ENCODE data around the gene PPIB.
"Not testable (repeated sequence)": the region's sequence is repeated elsewhere in the genome, so short reads cannot be mapped to it uniquely, and the experiment has no call there.

Gene PPIB

DNA sequence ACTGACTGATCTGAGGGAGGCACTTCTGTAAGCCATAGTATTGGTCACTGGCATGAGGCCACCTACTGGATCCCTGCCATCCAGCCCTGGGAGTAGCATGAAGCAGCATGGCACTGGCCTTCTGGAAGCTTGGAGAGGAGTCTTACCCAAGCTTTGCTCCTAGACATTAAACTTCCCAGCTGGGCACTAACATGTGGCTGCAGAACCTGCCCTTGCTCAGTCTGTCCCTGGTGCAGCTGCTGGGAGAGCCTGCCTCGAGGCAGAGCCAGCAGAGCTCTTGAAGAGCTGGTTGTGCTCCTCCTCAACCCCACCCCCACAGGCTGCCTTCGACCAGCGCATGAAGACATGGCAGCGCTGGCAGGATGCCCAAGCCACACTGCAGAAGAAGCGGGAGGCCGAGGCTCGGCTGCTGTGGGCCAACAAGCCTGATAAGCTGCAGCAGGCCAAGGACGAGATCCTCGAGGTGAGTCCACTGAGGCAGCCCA is 28.4 kb downstream of the PPIB start:
- H3K27ac Mint-ChIP-seq: no peak overlapping the region

DNA sequence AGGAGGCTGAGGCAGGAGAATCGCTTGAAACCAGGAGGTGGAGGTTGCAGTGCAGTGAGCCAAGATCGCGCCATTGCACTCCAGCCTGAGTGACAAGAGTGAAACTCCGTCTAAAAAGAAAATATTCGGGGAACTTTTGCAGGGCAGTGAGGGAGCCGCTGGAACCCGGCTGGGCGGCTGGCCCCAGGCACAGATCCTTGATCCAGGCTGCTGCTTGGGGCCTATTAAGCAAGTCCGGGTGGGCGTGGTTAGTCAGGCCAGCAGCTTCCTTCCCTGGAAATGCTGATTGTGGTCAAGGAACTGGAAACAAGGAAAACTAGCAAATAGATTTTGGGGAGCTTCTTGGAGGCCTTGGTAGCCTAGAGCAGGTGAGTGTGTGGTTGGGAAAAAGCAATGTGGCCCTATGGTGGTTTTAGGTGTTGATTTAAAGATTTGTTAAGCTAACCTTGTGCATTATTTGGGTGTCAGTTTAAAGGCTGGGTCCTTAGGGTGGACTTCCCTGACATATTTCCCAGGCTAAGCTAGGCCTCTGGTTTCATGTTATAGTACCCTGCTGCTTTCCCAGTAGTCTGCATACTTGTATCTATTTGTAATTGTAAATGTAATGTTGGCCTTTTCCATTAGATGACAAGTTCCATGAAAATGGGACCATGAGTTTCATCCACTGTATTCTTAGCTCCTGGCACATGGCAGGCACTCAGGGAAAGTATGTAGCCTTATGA is 29.0 kb downstream of the PPIB start:
- Mint-ChIP-seq H3K27ac (no peak overlapping the region), H3K9me3 (no peaks in the 10 kb centered on the region), H3K36me3 (peaks cover 100% of the 10 kb centered on the region), H3K4me1 (no peaks in the 10 kb centered on the region), H3K4me3 (no peak overlapping the region)
- no peak for DNase-seq (ENCODE audit: low spot score in 2 of 2)
- ATAC-seq: no peak

More for the DNA sequence above, 28.4 kb downstream of the PPIB start:
- Mint-ChIP-seq H3K9me3 (no peaks in the 10 kb centered on the region), H3K4me1 (no peaks in the 10 kb centered on the region), H3K36me3 (peaks cover 96% of the 10 kb centered on the region), H3K4me3 (no peak overlapping the region)
- ATAC-seq (no peak), DNase-seq (ENCODE audit: low spot score in 2 of 2) (no peak)

DNA sequence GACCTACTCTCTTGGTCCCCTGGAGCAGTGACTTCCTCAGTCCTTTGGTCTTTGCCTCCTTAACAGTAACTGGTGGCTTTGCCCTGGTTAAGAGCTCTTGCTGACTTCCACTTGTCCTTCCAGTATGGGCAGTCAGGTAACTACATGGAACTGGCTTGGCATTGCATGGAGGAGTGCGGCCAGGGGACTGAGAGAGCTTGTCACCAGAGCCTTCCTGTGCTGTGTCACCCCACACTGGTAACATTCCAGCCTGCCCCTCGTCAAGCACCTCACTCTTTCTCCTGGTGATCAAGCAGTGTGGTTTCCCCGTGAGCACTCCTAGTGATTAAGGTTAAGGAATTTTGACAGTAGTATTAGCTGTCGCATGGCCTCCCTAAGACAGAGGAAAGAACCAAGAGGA is 30.6 kb downstream of the PPIB start:
- no peak overlapping the region for H3K27ac Mint-ChIP-seq
- H3K9me3 Mint-ChIP-seq: no peaks in the 10 kb centered on the region
- no peaks in the 10 kb centered on the region for H3K4me1 Mint-ChIP-seq
- no peak overlapping the region for H3K4me3 Mint-ChIP-seq
- no peak for DNase-seq (ENCODE audit: low spot score in 2 of 2)
- ATAC-seq: no peak
- peaks cover 100% of the 10 kb centered on the region for H3K36me3 Mint-ChIP-seq

DNA sequence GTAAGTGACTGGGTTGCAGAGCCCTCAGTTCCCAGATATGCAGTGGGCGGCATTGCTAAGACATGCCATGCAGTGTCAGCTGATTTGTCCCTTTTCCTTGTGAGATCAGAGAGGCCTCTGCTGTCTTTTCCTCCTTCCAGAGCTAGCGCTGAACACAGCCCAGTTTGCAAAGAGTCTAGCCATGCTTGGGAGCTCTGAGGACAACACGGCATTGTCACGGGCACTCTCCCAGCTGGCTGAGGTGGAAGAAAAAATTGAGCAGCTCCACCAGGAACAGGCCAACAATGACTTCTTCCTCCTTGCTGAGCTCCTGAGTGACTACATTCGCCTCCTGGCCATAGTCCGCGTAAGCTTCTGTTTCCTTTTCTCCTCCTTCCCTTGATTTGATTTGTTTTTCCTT is 31.3 kb downstream of the PPIB start:
- Mint-ChIP-seq H3K36me3 (peaks cover 100% of the 10 kb centered on the region), H3K27ac (no peak overlapping the region), H3K9me3 (no peaks in the 10 kb centered on the region), H3K4me3 (no peak overlapping the region), H3K4me1 (no peaks in the 10 kb centered on the region)
- no peak for ATAC-seq
- DNase-seq (ENCODE audit: low spot score in 2 of 2): no peak

DNA sequence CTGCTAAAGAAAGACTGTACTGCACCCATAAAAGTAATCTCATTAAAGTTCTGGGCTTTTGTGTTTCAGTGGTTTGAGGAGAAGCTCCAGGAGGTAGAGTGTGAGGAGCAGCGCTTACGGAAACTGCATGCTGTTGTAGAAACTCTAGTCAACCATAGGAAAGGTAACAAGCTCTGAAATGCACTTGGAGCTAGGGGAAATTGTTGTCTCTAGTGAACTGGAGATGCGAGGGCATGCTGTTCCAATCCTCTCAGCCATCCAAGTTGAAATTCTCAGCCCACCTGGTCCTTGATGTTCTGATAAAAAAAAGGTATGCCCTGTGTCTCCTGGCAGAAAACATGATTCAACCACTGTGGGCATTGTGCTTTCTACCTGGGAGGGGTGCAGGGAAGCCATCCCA is 32.7 kb downstream of the PPIB start:
- Mint-ChIP-seq H3K36me3 (peaks cover 100% of the 10 kb centered on the region), H3K27ac (no peak overlapping the region), H3K9me3 (no peaks in the 10 kb centered on the region), H3K4me1 (no peaks in the 10 kb centered on the region), H3K4me3 (no peak overlapping the region)
- no peak for ATAC-seq
- DNase-seq (ENCODE audit: low spot score in 2 of 2): no peak

DNA sequence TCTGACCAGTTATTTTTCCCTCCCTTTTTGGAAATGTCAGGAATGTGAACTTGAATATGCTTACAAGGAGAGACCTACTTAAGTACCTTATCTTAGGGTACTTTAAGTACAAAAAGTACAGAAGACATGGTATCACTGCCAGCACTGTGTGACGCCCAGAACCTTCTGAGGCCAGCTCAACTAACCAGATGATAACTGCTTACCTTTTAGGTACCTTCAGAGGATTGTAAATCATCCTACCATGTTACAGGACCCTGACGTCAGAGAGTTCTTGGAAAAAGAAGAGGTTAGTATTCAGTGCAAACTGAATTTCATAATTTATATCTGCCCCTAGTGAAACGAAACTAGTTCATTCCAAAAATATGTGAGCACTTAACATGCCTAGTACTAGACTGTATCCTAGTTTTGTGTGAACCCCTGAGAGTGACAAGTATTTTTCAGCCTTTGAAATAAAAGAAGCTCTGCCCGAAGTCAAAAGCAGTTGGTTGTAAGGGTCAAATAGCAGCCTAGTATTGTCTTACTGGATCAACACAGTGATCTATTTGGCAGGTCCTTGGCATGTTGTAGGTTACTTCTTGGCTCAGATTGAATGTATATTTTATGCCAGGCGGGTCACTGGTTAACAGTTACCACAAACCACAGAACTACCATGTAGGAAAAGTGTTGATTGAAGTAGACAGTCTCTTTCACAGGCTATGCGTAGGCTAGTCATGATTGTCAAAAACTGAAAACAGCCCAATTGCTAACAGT is 35.1 kb downstream of the PPIB start:
- H3K27ac Mint-ChIP-seq: no peak overlapping the region
- no peaks in the 10 kb centered on the region for H3K9me3 Mint-ChIP-seq
- H3K4me1 Mint-ChIP-seq: no peaks in the 10 kb centered on the region
- no peak for ATAC-seq
- H3K4me3 Mint-ChIP-seq: no peak overlapping the region
- no peak for DNase-seq (ENCODE audit: low spot score in 2 of 2)
- peaks cover 100% of the 10 kb centered on the region for H3K36me3 Mint-ChIP-seq

DNA sequence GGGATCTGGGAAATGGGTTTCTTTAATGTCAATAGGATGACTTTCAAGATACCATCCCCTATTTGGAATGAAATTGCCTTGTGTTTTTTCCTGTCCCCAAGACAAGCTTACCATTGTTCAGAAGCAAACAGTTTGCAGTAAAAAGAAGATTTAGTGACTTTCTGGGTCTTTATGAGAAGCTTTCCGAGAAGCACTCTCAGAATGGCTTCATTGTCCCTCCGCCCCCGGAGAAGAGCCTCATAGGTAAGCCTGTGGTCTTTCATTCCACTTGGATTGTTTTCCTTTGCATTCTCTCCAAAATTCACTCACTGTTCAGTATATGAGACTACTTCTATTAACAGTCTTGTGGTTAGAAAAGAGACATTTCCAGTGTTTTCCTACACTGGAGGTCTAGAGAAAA is 36.8 kb downstream of the PPIB start:
- H3K4me1 Mint-ChIP-seq: no peaks in the 10 kb centered on the region
- H3K36me3 Mint-ChIP-seq: peaks cover 100% of the 10 kb centered on the region
- ATAC-seq: no peak
- H3K9me3 Mint-ChIP-seq: no peaks in the 10 kb centered on the region
- H3K4me3 Mint-ChIP-seq: no peak overlapping the region
- no peak overlapping the region for H3K27ac Mint-ChIP-seq
- DNase-seq (ENCODE audit: low spot score in 2 of 2): no peak

DNA sequence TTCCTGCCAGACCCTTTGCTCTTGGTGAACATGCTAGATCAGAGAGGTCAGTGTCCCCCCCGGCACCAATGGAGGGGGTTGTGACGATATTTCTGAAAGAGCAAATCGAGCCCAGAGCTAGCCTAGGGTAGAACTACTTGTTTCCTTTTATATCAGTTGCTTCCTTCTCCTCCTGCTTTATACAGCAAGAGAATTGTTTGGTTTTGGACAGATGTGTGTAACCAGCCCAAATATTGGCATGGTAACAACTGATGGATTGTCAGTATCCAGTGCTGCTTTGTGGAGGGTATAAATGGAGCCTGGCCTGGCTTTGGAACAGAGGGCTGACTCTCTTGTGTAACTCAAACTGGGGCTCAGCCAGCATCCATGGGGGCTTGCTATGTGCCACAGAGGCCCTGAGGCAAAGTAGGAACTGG is 39.9 kb downstream of the PPIB start:
- Mint-ChIP-seq H3K9me3 (no peaks in the 10 kb centered on the region), H3K36me3 (peaks cover 100% of the 10 kb centered on the region)

DNA sequence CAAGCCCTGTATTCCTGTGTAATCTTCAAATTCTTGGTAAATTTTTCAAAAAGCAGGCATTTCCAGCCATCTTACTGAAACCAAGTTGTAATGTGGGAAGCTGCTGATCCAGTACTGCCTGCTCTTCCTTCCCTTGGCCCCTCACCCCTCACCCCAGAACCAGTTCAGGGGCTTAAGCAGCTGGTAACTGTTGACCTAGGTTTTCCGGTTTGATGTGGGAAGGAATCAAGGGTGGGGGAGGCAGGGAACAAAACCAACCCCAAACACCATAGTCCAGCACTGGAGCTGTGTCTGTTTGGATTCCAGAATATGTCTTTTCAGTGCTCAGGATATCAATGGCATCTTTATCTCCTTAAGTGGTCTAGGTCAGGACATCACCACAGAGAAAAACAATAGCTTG is 40.4 kb downstream of the PPIB start:
- no peak for DNase-seq (ENCODE audit: low spot score in 2 of 2)
- no peaks in the 10 kb centered on the region for H3K4me1 Mint-ChIP-seq
- no peak overlapping the region for H3K4me3 Mint-ChIP-seq
- peaks cover 100% of the 10 kb centered on the region for H3K36me3 Mint-ChIP-seq
- no peak overlapping the region for H3K27ac Mint-ChIP-seq
- H3K9me3 Mint-ChIP-seq: no peaks in the 10 kb centered on the region
- no peak for ATAC-seq

More for the DNA sequence above, 39.9 kb downstream of the PPIB start:
- no peak for DNase-seq (ENCODE audit: low spot score in 2 of 2)
- no peak overlapping the region for H3K4me3 Mint-ChIP-seq
- no peaks in the 10 kb centered on the region for H3K4me1 Mint-ChIP-seq
- no peak overlapping the region for H3K27ac Mint-ChIP-seq
- no peak for ATAC-seq

DNA sequence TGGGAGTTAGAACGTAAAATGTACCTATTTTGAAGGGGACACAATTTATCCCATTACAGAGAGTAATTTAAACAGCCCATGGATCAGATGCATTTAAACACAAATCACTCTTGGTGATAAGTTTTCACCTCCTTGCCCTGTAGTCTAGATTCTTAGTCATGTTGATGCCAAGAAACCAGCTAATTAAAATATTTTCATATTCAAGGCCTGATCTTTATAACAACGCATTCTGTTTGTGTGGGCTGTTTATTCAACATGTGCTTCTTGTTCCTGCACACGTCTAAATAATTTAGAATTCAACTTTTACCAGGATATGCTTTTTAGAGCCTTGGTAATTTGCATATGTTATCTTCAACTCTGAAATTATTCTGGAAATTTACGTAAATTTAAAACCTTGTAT is 41.2 kb downstream of the PPIB start:
- no peaks in the 10 kb centered on the region for H3K4me1 Mint-ChIP-seq
- no peak for DNase-seq (ENCODE audit: low spot score in 2 of 2)
- no peaks in the 10 kb centered on the region for H3K9me3 Mint-ChIP-seq
- ATAC-seq: no peak
- no peak overlapping the region for H3K27ac Mint-ChIP-seq
- peaks cover 100% of the 10 kb centered on the region for H3K36me3 Mint-ChIP-seq
- H3K4me3 Mint-ChIP-seq: no peak overlapping the region

DNA sequence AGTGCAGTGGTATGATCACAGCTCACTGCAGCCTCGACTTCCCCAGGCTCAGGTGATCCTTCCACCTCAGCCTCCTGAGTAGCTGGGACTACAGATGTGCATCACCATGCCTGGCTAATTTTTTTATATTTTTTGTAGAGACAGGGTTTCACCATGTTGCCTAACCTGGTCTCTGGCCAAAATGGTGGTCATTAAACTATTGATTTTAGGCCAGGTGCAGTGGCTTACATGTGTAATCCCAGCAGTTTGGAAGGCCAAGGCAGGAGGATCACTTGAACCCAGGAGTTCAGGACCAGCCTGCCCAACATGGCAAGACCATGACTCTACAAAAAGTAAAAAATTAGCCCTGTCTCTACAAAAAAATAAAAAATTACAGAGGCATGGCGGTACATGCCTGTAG is 42.5 kb downstream of the PPIB start:
- H3K36me3 Mint-ChIP-seq: peaks cover 100% of the 10 kb centered on the region
- not testable (repeated sequence) for H3K27ac Mint-ChIP-seq; DNase-seq (ENCODE audit: low spot score in 2 of 2); H3K4me1 Mint-ChIP-seq; H3K9me3 Mint-ChIP-seq; H3K4me3 Mint-ChIP-seq; ATAC-seq

DNA sequence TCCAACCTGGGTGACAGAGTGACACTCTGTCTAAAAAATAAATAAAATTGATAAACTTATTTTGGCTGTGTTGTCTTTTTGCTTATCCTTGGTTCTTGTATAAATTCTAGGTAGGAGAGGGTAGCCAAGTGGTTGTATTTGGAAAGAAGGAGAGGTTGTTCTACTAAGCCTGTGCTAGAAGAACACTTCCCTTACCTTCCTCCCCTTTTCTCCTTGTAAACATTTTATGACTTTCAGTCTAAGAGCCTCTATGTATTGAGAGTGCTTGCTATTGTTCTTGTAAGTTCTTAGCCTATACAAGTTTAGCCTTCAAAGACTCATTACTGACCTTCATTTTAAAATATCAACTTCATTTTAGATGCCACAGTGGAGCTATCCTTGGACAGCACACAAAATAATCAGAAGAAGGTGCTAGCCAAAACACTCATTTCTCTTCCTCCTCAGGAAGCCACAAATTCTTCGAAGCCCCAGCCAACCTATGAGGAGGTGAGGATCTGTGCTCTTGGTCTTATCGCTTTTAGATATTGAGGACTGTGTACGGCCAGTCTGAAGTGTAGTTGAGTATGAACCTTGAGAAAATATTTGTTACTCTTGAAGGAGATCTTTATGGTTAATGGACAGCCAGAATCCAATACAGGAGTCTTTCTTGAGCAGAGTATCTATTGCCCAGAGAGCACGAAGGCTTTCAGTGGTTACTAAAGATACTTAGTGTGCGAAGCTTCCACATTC is 44.9 kb downstream of the PPIB start:
- ATAC-seq (no peak), DNase-seq (ENCODE audit: low spot score in 2 of 2) (no peak)
- peaks cover under 1% of the 10 kb centered on the region for H3K4me1 Mint-ChIP-seq
- peak overlapping the region; percentile 53 for H3K27ac Mint-ChIP-seq
- H3K36me3 Mint-ChIP-seq: peaks cover 100% of the 10 kb centered on the region
- H3K9me3 Mint-ChIP-seq: no peaks in the 10 kb centered on the region
- H3K4me3 Mint-ChIP-seq: no peak overlapping the region

DNA sequence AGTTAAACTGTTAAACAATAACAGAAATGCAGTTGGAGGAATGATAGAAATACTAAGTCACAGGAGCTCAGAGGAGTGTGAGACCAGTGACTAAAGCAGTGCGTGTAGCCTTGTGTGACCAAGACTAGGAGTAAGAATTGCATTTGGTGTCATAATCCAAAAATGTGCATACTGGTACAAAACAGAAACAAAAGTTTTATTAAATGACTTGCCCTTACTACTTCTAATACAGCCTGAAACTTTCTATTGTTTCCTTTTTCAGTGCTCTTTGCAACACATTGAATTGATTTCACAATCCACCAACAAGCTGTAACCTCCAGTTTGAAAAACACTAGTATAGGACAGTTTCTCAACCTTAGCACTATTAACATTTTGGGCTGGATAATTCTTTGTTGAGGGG is 49.9 kb downstream of the PPIB start:
- Mint-ChIP-seq H3K4me1 (peaks cover 39% of the 10 kb centered on the region), H3K36me3 (peaks cover 62% of the 10 kb centered on the region), H3K27ac (peak overlapping the region; percentile 12), H3K9me3 (no peaks in the 10 kb centered on the region), H3K4me3 (no peak overlapping the region)
- ATAC-seq (peak; percentile 89), DNase-seq (ENCODE audit: low spot score in 2 of 2) (no peak)

DNA sequence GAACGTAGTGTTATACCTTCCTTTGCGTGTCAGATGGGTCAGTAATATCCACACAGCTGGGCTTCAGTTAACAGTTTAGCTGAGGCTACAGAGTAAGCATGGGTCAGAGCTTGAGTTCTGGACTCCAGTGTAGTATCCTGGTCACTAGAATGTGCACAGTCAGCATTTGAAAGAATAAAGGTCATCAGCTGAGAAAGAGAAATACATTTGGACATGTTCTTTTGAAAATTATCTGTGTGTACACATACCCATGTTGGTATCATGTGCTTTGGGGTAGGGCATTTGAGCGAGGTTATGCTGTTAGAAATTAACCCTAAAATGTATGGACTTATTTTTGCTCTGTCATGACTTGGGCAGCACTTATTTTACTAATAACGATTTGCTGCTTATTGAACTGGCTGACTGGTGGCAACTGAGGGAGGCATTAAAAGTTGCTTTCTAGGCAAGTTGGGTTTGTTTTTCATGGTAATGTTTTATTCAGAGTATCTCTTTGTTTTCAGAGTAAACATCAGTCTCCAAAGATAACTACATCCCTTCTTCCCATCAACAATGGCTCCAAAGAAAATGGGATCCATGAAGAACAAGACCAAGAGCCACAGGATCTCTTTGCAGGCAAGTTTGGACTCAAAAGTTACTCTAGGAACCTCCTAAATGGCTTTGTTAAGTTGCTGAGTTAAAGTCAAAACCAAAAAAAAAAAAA is 50.6 kb downstream of the PPIB start:
- Mint-ChIP-seq H3K36me3 (peaks cover 56% of the 10 kb centered on the region), H3K9me3 (no peaks in the 10 kb centered on the region), H3K4me1 (peaks cover 41% of the 10 kb centered on the region), H3K27ac (peak overlapping the region; percentile 12), H3K4me3 (no peak overlapping the region)
- ATAC-seq: no peak
- no peak for DNase-seq (ENCODE audit: low spot score in 2 of 2)

DNA sequence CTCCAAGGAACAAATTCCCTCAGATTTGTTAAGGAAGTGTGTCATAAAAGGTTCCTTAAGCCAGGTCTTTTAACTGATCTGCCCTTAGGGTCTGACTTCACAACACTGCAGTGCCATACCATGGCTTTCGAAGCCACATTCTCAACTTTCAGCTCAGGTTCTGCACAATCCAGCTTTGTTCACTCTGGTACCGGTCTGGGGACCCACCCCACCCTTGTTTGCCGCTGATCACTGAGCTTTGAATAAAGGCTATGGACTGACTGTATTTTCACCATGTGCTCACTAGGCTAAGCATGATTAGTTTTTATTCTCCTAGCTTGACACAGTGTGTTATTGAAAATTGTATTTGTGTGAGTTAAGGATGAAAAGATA is 51.2 kb downstream of the PPIB start:
- Mint-ChIP-seq H3K9me3 (no peaks in the 10 kb centered on the region), H3K4me1 (peaks cover 47% of the 10 kb centered on the region), H3K36me3 (peaks cover 55% of the 10 kb centered on the region), H3K27ac (peak overlapping the region; percentile 12), H3K4me3 (no peak overlapping the region)
- no peak for DNase-seq (ENCODE audit: low spot score in 2 of 2)
- no peak for ATAC-seq
